Measurements from ENCODE around the gene RAC2. TPM values are rescaled to one million over a fixed set of nuclear protein-coding genes. Genes with fewer than 3 reads are reported as not detected.
"Not testable (repeated sequence)": the region's sequence is repeated elsewhere in the genome, so short reads cannot be mapped to it uniquely, and the experiment has no call there.

The RAC2 gene
- total RNA-seq, 1 donor from 2014 or later = 5.1 TPM

DNA sequence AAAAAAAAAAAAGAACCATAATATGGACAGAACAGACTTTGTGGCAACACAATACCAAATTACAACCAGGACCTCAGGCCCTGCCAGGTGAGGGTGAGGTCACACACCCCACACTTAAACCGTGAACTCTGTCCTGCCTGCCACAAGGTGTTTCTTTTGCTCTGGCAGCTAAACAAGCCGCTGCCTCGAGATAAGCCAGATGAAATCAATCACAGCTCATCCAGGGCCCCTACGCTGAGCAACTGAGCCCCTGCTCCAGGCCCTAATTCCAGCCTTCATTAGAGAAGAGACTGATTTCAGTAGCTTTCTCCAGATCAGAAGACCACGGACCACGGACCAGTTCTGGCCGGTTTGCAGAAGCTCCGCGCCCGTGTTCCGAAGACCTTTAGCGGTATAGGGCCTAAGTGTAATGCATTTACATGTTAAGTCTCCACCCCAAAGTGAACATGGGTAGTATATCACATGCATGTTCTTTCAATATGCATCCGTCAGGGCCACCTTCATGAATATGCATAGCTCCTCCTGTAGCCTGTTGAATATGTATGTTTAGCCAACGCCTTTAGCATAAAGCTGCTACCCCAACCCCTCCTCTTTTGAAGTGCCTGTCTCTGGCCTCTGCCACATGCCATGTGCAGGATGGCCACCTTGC, 14.8 kb upstream of the RAC2 start:
- intact Hi-C loops (cut with micrococcal nuclease) = no loop called here
- ATAC-seq (no peak), DNase-seq (peak; percentile 2)

DNA sequence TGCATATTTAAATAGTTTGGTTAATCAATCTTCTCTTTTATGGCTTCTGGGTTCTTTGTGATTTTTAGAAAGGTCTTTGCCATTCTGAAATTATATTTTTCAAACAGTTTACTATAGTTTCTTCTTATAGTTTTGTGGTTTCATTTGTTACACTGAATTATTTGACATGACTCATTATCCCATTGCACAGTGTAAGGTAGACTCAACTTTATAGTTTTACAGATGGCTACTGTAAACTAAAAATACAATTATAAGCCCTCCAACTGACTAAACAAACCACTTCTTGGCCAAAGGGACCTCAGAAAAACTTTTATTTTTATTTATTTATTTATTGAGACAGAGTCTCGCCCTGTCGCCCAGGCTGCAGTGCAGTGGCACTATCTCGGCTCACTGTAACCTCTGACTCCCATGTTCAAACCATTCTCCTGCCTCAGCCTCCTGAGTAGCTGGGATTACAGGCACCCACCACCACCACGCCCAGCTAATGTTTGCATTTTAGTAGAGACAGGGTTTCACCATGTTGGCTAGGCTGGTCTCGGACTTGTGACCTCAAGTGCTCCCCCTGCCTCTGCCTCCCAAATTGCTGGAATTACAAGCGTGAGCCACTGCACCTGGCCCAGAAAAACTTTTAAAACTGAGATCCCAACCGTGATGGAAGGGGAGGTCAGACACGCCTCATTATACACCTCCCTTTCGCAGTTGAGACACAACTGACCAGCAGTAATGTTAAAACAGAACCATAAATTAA, 14.1 kb upstream of the RAC2 start:
- intact Hi-C loops (cut with micrococcal nuclease) = no loop called here
- ATAC-seq = no peak
- DNase-seq = peak; percentile 0

GRCh38 chr22:37256075-37256726, 12.1 kb upstream of the RAC2 start:
- no peak for ATAC-seq
- DNase-seq = peak; percentile 17
- intact Hi-C loops (cut with micrococcal nuclease) = no loop called here

- ATAC-seq (no peak), DNase-seq (no peak)
- intact Hi-C loops (cut with micrococcal nuclease) = no loop called here
Observed at GRCh38 chr22:37255558-37256006, 11.5 kb upstream of the RAC2 start.

- intact Hi-C loops (cut with micrococcal nuclease) = no loop called here
- ATAC-seq = no peak
Observed at GRCh38 chr22:37254867-37255233, 10.8 kb upstream of the RAC2 start.

DNA sequence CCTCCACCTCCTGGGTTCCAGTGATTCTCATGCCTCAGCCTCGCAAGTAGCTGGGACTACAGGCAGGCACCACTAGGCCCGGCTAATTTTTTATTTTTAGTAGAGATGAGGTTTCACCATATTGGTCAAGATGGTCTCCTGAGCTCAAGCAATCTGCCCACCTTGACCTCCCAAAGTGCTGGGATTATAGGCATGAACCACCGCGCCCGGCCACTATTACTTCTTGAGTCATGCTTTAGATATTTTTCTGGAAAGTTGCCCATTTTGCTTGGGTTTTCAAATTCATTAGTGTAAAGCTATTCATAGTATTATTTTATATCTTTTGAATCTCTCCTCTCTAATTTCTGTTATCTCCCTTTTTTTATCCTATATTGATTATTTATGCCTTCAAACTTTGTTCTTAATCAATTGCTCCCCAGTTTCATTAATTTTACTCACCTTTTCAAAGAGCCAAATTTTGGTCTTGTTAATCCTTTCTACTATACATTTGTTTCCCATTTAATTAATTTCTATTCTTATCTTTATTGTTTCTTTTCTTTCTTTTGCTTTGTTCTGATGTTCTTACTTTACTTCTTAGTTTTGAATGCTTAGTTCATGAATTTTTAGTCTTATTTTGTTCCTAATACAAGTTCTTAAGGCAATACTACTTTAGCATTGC, 10.3 kb upstream of the RAC2 start:
- peak; percentile 5 for DNase-seq
- ATAC-seq = no peak
- intact Hi-C loops (cut with micrococcal nuclease) = no loop called here

More at GRCh38 chr22:37254867-37255233, 10.8 kb upstream of the RAC2 start:
- DNase-seq = no peak

DNA sequence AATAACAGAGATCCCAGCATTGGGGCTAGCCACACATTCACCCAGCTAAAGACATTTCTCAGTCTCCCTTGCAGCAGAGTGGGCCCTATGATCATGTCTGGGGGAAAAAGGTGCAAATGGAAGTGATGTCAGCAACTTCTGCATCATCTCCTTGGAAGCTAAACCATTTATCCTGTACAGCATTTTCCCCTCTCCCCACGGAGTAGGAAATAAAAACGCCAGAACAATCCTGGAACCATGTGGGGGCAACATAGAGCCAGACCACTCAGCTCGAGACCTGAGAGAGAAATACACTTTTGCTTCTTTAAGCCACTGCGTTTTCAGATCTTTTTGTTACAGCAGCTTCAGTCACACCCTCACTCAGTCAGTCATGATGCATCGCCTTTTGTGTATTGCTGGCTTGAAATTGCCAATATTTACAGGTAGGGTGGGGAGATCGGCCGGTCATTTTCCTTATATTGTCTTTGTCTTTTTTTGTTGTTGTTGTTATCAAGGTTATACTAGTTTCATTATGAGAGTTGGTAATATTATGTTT, 9.1 kb upstream of the RAC2 start:
- ATAC-seq = no peak
- DNase-seq = no peak
- intact Hi-C loops (cut with micrococcal nuclease) = no loop called here

GRCh38 chr22:37251836-37252235, 7.8 kb upstream of the RAC2 start:
- ATAC-seq; intact Hi-C loops (cut with micrococcal nuclease): not testable (repeated sequence)
- peak; percentile 7 for DNase-seq

DNA sequence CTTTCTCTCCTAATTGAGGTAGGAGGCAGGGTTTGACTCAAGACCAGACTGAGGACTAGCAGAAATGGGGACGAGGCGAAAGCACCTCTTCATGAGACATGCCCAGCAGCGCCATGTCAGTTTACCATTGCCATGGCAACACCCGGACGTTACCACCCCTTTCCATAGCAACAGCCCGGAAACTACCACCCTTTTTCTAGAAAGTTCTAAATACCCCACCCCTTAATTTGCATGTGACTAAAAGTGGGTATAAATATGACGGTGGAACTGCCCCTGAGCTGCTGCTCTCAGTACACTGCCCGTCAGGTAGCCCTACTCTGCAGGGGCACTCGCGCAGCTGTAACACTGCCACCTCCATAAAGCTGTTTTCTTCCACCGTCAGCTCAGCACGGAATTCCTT, 5.9 kb upstream of the RAC2 start:
- intact Hi-C loops (cut with micrococcal nuclease) = no loop called here
- DNase-seq (no peak), ATAC-seq (no peak)

- ATAC-seq = no peak
- intact Hi-C loops (cut with micrococcal nuclease) = no loop called here
- no peak for DNase-seq
Observed at GRCh38 chr22:37248251-37248650, 4.2 kb upstream of the RAC2 start.

DNA sequence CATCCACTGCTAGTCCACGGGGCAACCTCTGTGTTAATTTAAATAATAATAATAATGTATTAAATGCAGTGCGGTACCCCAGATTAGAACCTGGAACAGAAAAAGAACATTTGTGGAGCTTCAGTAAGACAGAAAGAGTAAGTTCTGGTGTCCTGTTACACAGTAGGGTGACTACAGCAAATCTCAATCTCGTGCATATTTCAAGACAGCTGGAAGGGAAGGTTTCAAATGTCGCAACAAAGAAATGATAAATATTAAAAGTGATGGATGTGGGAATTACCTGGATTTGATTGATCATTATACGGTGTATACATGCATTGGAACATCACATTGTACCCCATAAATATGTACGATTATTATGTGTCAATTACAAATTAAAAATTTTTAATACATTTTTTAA, 1.7 kb upstream of the RAC2 start:
- ATAC-seq (no peak), DNase-seq (no peak)
- intact Hi-C loops (cut with micrococcal nuclease) = no loop called here

DNA sequence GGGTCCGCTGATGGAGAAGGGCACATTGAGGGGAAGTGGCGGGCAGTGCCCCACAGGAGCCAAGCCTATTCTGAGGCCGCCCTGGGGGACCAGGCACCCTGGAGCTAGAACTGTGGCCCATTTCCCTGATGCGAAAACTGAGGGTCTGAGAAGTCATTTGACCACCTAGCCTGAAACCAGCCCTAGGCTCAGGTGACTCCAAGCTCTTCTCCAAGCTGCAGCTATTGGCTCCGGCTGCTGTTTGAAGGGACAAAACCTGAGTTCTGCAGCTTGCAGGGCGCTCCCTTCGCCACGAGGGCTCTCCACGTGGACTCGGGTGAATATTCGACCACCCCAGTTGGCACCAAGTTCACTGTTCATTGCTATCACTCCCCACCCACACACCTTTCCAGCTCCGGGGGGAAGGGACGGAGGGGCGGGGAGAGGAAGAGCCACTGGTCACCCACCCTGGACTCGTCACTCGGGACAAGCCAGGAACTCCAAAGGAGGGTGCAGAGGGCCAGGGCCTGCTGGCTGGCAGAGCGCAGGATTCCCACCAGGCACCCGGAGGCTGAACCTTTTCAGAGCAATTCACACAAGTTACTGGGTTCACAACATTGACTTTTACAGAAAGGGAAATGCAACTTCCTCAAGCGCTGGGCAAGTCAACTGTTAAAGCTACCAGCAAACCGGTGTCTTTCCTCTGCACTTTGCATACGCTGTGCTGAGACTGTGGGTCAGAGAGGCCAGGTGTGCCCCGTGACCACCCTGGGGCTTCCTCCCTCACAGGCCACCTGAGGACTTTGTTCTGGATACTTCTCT, 1.1 kb upstream of the RAC2 start:
- intact Hi-C loops (cut with micrococcal nuclease) = no loop called here
- ATAC-seq (no peak), DNase-seq (no peak)

DNA sequence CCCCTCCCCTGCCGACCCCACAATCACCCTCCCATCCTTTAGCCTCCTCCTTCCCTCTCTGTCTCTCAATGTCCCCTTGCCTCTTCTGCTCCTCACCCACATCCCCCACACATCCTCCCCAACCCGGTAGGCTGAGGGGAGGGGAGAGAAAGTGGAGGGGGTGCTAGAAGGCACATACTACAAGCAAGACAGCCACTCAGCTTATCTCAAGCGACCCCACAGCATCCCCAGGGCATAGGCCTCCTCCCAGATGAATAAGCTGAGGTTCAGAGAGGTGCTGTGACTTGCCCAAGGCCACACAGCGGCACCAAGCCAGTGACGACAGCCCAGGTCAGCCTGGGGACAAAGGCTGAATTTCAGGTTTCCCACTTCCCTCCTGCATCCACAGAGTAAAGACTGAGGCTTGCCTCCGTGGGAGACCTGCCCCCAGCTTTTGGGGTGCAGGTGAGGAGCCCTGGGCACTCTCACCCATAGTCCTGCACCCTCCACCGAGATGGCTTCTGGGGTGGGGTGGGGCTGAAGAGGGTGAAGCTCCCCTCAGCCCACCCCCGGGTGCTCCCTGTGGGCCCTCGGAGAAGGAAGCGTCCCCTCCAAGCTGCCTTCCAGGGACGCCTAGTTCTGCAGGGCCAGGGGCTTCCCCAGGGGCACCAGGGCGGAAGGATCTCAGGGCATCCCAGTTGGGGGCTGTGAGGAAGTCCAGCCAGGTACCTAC, 511 bp downstream of the RAC2 start:
- DNase-seq (no peak), ATAC-seq (no peak)
- intact Hi-C loops (cut with micrococcal nuclease) = no loop called here

GRCh38 chr22:37242395-37242918, 1.6 kb downstream of the RAC2 start:
- intact Hi-C loops (cut with micrococcal nuclease) = no loop called here
- peak; percentile 61 for DNase-seq
- ATAC-seq = peak; percentile 65

DNA sequence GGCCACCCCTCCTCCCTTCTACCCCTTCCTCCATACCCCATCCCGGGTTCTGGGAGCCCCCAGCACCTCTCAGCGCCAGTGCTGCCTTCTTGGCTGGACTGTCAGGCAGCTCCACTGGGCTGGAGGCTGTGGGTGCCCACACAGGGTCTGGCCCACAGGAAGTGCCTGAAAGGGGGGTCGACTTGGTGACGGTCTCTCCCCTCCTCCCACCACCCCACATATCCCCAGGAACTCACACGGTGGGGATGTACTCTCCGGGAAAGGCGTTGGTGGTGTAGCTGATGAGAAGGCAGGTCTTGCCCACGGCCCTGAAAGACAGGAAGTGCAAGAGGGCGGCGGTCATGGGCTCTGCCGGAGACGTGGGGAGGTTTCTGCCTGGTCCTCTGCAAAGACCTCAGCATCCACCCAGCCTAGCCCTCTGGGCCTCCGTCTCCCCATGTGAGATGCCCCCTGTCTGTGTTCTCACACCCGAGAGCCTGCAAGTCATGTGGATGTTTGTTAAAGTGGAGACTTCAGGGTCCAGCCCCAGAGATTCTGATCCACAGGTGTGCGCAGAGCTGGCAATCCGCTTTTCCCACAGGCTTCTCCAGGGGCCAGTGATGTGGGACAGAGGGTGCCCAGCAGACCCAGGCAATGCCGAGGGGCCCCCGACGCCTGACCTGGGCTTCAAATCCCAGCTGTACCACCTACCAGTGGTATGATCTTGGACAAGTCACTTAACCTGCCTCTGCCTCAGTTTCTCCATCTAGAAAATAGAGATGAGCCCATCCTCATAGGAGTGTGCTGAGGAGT, 2.5 kb downstream of the RAC2 start:
- DNase-seq = no peak
- ATAC-seq = no peak
- intact Hi-C loops (cut with micrococcal nuclease) = no loop called here

DNA sequence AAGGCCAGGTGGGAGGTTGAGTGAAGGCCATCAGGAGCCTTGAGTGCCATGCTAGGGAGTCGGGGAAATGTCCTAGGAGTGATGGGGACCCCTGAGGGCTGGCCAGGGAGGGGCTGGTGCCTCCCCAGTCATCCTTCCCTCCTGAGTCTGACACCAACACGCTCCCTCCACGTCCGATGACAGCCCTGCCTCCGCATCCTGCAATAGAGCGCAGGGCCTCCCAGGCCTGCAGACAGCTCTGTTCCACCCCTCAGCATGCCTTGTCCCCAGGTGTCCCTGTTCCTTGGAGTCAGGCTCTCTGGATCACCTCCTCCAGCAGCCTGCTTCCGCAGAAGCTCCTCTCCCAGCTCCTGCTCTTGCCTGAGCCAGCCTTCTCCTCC, 3.1 kb downstream of the RAC2 start:
- DNase-seq (no peak), ATAC-seq (no peak)

GRCh38 chr22:37240240-37240940, 3.7 kb downstream of the RAC2 start:
- intact Hi-C loops (cut with micrococcal nuclease) = no loop called here
- no peak for DNase-seq
- ATAC-seq = no peak

More for the DNA sequence above, 3.1 kb downstream of the RAC2 start:
- intact Hi-C loops (cut with micrococcal nuclease) = no loop called here

Data from left ventricle myocardium superior (tissue), 1 donor.